ENCODE results near the gene UGT1A7. TPM values are rescaled to one million over a fixed set of nuclear protein-coding genes. Genes with fewer than 3 reads are reported as not detected.

Gene UGT1A7
- total and polyA plus RNA-seq, 9 of the 15 experiments (the other 6 are each of a cell fraction or from before 2014, with no cell fraction given): not detected

GRCh38 chr2:233700028-233700635 is 18.4 kb downstream of the UGT1A7 start (continued):
- TF ChIP-seq ZBTB11 (CRISPR knock-in tag; IDR thresholded peaks at IDR 0.05) (no peak), ZNF253 (CRISPR knock-in tag; conservative IDR thresholded peaks at IDR 0.05) (no peak), PTBP1 (IDR thresholded peaks at IDR 0.05; ENCODE audit: low read depth, low read length) (no peak), DLX4 (CRISPR knock-in tag; IDR thresholded peaks at IDR 0.05) (no peak), ZNF740 (CRISPR knock-in tag; IDR thresholded peaks at IDR 0.05) (no peak), ZNF740 (tag; IDR thresholded peaks at IDR 0.05) (no peak), E4F1 (CRISPR knock-in tag; IDR thresholded peaks at IDR 0.05; ENCODE audit: borderline replicate concordance) (no peak), BCOR (IDR thresholded peaks at IDR 0.05) (no peak), BHLHE40 (IDR thresholded peaks at IDR 0.05; ENCODE audit: low read length) (peak; percentile 59), ZMIZ1 (IDR thresholded peaks at IDR 0.05; ENCODE audit: low read depth in 2 of 2, low read length in 2 of 2) (no peak), ETS2 (tag; IDR thresholded peaks at IDR 0.05; ENCODE audit: borderline replicate concordance, poor library complexity, severe bottlenecking) (no peak)
